AG04450 (cell line): ENCODE results near the gene SEMA7A. TPM values are rescaled to one million over a fixed set of nuclear protein-coding genes. Genes with fewer than 3 reads are reported as not detected.

Experiments used
- CTCF ChIA-PET: fragments of 300-600, 350-600 bp; formaldehyde crosslinking; extraction: SDS; loops from one replicate; lab custom pipeline; 2022; ENCODE audit warnings: antibody characterized with exemption, inconsistent platforms; lab: Charles Lee
- POLR2A ChIA-PET: fragments of 350-600 bp; formaldehyde crosslinking; extraction: SDS; loops from one replicate; lab custom pipeline; 2021; ENCODE audit warnings: antibody characterized with exemption, inconsistent platforms; lab: Yijun Ruan, JAX
- DNase-seq: peaks from one replicate; pipeline ENCODE4 v3.0.0-alpha.2; 2011; ENCODE audit warnings: low read depth, low spot score
- H3K27ac ChIP-seq: one replicate; pipeline ENCODE4 v1.5.1; 2012; ENCODE audit warnings: low read depth, low read length, control low read depth
- H3K27me3 ChIP-seq: one replicate; pipeline ENCODE4 v1.6.0; 2012; ENCODE audit warnings: low read length; ENCODE audit not compliant: control insufficient read depth, insufficient read depth
- H3K4me3 ChIP-seq: 2 replicates; pipeline ENCODE4 v1.5.1; 2011; ENCODE audit warnings: mild to moderate bottlenecking, low read depth, low read length, control low read depth
- H3K9me3 ChIP-seq: 2 replicates; pipeline ENCODE4 v1.5.1; 2012; ENCODE audit warnings: low read length; ENCODE audit not compliant: control insufficient read depth, insufficient read depth
- CTCF ChIP-seq: IDR thresholded peaks from 2 replicates; pipeline ENCODE4 v1.5.1; 2011; ENCODE audit warnings: low read depth, low read length, control low read depth, inconsistent platforms
- polyA plus RNA-seq: library from polyadenylated mRNA; depleted of rRNA; stranded (reverse); fragments of >200 nt; gene quantifications from 2 replicates; pipeline ENCODE4 v1.2.3, GENCODE V29; 2011

Gene SEMA7A
- polyA plus RNA-seq, 1 experiment: 7.5 TPM

GRCh38 chr15:74443100-74443909 lies 9.5 kb upstream of the SEMA7A start:
- Histone ChIP-seq H3K27ac (no peak overlapping the region), H3K4me3 (no peak overlapping the region), H3K9me3 (no peaks in the 10 kb centered on the region; the same call in 1 of the 2 replicates), H3K27me3 (no peaks in the 10 kb centered on the region)
- ChIA-PET CTCF (interaction anchor here (0.8 to 12.9 kb wide), 4 partner anchors 60 to 71 kb away, joined by 3 to 209 read pairs (median 5); no protein-coding TSS in a partner anchor), POLR2A (interaction anchor here (1.5 kb wide), 1 partner anchor 61 kb away, joined by 4 read pairs; no protein-coding TSS in a partner anchor)
- no peak for DNase-seq
- no peak for TF ChIP-seq CTCF

- TF ChIP-seq CTCF: no peak
- H3K4me3 ChIP-seq: no peak overlapping the region
- H3K27me3 ChIP-seq: no peaks in the 10 kb centered on the region
- H3K9me3 ChIP-seq: no peaks in the 10 kb centered on the region; the same call in 1 of the 2 replicates
- no peak overlapping the region for H3K27ac ChIP-seq
- ChIA-PET CTCF (interaction anchor here (0.6 to 12.9 kb wide), 5 partner anchors 13 to 70 kb away, joined by 3 to 209 read pairs (median 4); no protein-coding TSS in a partner anchor), POLR2A (interaction anchor here (1.5 kb wide), 1 partner anchor 60 kb away, joined by 4 read pairs; no protein-coding TSS in a partner anchor)
- DNase-seq: no peak
Measured at GRCh38 chr15:74442604-74443003, 8.8 kb upstream of the SEMA7A start.

- no peak overlapping the region for H3K27ac ChIP-seq
- no peak overlapping the region for H3K4me3 ChIP-seq
- H3K27me3 ChIP-seq: no peaks in the 10 kb centered on the region
- ChIA-PET CTCF (interaction anchor here (0.6 to 12.9 kb wide), 3 partner anchors 13 to 69 kb away, joined by 3 to 209 read pairs (median 6); no protein-coding TSS in a partner anchor), POLR2A (no interaction called here)
- H3K9me3 ChIP-seq: no peaks in the 10 kb centered on the region; the same call in 1 of the 2 replicates
- no peak for TF ChIP-seq CTCF
- DNase-seq: no peak
Measured at GRCh38 chr15:74442063-74442462, 8.3 kb upstream of the SEMA7A start.

GRCh38 chr15:74441248-74441941 lies 7.6 kb upstream of the SEMA7A start:
- TF ChIP-seq CTCF: no peak
- H3K4me3 ChIP-seq: no peak overlapping the region
- DNase-seq: no peak
- ChIA-PET POLR2A (interaction anchor here (1.3 kb wide), 1 partner anchor 20 kb away, joined by 5 read pairs; the partner anchor contains the start of gene UBL7), CTCF (interaction anchor here (1.0 to 12.9 kb wide), 4 partner anchors 8 to 68 kb away, joined by 4 to 209 read pairs (median 26); no protein-coding TSS in a partner anchor)
- H3K9me3 ChIP-seq: no peaks in the 10 kb centered on the region; the same call in 1 of the 2 replicates
- H3K27me3 ChIP-seq: no peaks in the 10 kb centered on the region
- no peak overlapping the region for H3K27ac ChIP-seq
